ENCODE results near the gene HSDL1. TPM values are rescaled to one million over a fixed set of nuclear protein-coding genes. Genes with fewer than 3 reads are reported as not detected.

HSDL1 gene
- total RNA-seq, 4 donors from 2014 or later: 5.0 to 9.7 (median 8.6) TPM

GRCh38 chr16:84095466-84095865, 49.5 kb downstream of the HSDL1 start:
- Histone ChIP-seq H3K27ac (no peak overlapping the region), H3K4me1 (peaks cover 0 to 42% (median 0%) of the 10 kb centered on the region in 3 donors), H3K36me3 (peaks cover 17 to 91% (median 52%) of the 10 kb centered on the region in 3 donors), H3K4me3 (no peak overlapping the region), H3K27me3 (no peaks in the 10 kb centered on the region), H3K9me3 (no peaks in the 10 kb centered on the region)
- WGBS, 2 donors: 89 to 96% methylated on average over 10 to 13 of the region's 14 CpGs
- TF ChIP-seq POLR2A (IDR thresholded peaks at IDR 0.05): no peak
- no peak for TF ChIP-seq CTCF (IDR thresholded peaks at IDR 0.05)
- DNase-seq: no peak
- intact Hi-C loops (cut with DNase I): no loop called here

- no peak for DNase-seq
- H3K27ac ChIP-seq: no peak overlapping the region
- no peak for TF ChIP-seq POLR2A (IDR thresholded peaks at IDR 0.05)
- no peak for TF ChIP-seq CTCF (IDR thresholded peaks at IDR 0.05)
- intact Hi-C loops (cut with DNase I): no loop called here
- H3K27me3 ChIP-seq: no peaks in the 10 kb centered on the region
- H3K4me3 ChIP-seq: no peak overlapping the region
- peaks cover 21 to 98% (median 66%) of the 10 kb centered on the region in 3 donors for H3K36me3 ChIP-seq
- H3K4me1 ChIP-seq: peaks cover 0 to 26% (median 0%) of the 10 kb centered on the region in 3 donors
- WGBS, 2 donors: 94 to 95% methylated on average over 3 to 4 of the region's 4 CpGs
- H3K9me3 ChIP-seq: no peaks in the 10 kb centered on the region
These were observed 51.1 kb downstream of the HSDL1 start for GRCh38 chr16:84093879-84094270.

GRCh38 chr16:84093120-84093878, 51.7 kb downstream of the HSDL1 start:
- Histone ChIP-seq H3K27me3 (no peaks in the 10 kb centered on the region), H3K27ac (no peak overlapping the region), H3K36me3 (peaks cover 26 to 98% (median 71%) of the 10 kb centered on the region in 3 donors), H3K9me3 (no peaks in the 10 kb centered on the region), H3K4me1 (peaks cover 0 to 20% (median 0%) of the 10 kb centered on the region in 3 donors), H3K4me3 (no peak overlapping the region)
- intact Hi-C loops (cut with DNase I): no loop called here
- no peak for DNase-seq
- 96 to 99% methylated on average over 12 to 14 of the region's 16 CpGs for WGBS, 2 donors
- TF ChIP-seq CTCF (IDR thresholded peaks at IDR 0.05) (no peak), POLR2A (IDR thresholded peaks at IDR 0.05) (no peak)

GRCh38 chr16:84091460-84091859, 53.5 kb downstream of the HSDL1 start:
- Histone ChIP-seq H3K9me3 (no peaks in the 10 kb centered on the region), H3K4me1 (peaks cover 0 to 5% (median 0%) of the 10 kb centered on the region in 3 donors), H3K36me3 (peaks cover 28 to 98% (median 80%) of the 10 kb centered on the region in 3 donors), H3K27ac (no peak overlapping the region), H3K4me3 (no peak overlapping the region), H3K27me3 (no peaks in the 10 kb centered on the region)
- intact Hi-C loops (cut with DNase I): no loop called here
- TF ChIP-seq POLR2A (IDR thresholded peaks at IDR 0.05): no peak
- TF ChIP-seq CTCF (IDR thresholded peaks at IDR 0.05): no peak
- DNase-seq: no peak
- 92 to 95% methylated on average over 10 of the region's 10 CpGs for WGBS, 2 donors

DNA sequence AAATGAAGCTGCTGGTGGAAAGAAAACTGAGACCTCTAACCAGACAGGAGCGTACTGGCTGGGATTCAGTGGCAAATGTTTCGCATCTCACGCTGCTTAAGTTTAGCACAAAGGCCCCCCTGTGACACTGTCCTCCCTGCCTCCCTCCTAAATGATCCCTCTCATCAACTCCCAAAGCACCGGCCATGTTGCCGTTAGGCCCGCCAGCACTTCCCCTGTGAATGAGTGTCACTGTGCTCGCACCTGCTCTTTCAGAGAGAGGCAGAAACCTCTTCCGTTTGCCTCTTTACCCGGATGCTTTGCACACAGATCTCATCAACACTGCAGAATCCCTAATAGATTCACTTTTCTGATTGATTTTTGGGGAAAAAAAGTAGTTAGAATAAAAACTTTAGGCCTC, 54.8 kb downstream of the HSDL1 start:
- TF ChIP-seq CTCF (IDR thresholded peaks at IDR 0.05): no peak
- TF ChIP-seq POLR2A (IDR thresholded peaks at IDR 0.05): no peak
- 89 to 90% methylated on average over 9 of the region's 9 CpGs for WGBS, 2 donors
- DNase-seq: no peak

More for the DNA sequence above, 54.8 kb downstream of the HSDL1 start:
- no peaks in the 10 kb centered on the region for H3K4me1 ChIP-seq
- no peak overlapping the region for H3K4me3 ChIP-seq
- intact Hi-C loops (cut with DNase I): no loop called here
- H3K36me3 ChIP-seq: peaks cover 23 to 100% (median 79%) of the 10 kb centered on the region in 3 donors
- H3K9me3 ChIP-seq: no peaks in the 10 kb centered on the region
- no peak overlapping the region for H3K27ac ChIP-seq
- no peaks in the 10 kb centered on the region for H3K27me3 ChIP-seq
